Activated CD4-positive, alpha-beta T cell treated with anti-CD3 and anti-CD28 coated beads, Interleukin-2, amount 50 U/mL, for 24 hours (primary cell): Measurements from ENCODE around the gene PRR14L.
"Not testable (repeated sequence)": the region's sequence is repeated elsewhere in the genome, so short reads cannot be mapped to it uniquely, and the experiment has no call there.

ENCODE experiments used
- DNase-seq, 2 donors: peaks; one replicate each; pipeline ENCODE4 v3.0.0-alpha.2; 2020; ENCODE audit warnings: low read depth in 1 of 2, low spot score in 1 of 2

The PRR14L gene

GRCh38 chr22:31682751-31683150 lies 67.2 kb downstream of the PRR14L start:
- no peak for DNase-seq

GRCh38 chr22:31681349-31682345 lies 68.3 kb downstream of the PRR14L start:
- DNase-seq, result no peak

- no peak for DNase-seq
These were observed 69.0 kb downstream of the PRR14L start for GRCh38 chr22:31680861-31681341.

GRCh38 chr22:31678748-31679147 lies 71.2 kb downstream of the PRR14L start:
- DNase-seq, result no peak

GRCh38 chr22:31676700-31677099 lies 73.2 kb downstream of the PRR14L start:
- peak; percentile 77 to 91 for DNase-seq

GRCh38 chr22:31674219-31674618 lies 75.7 kb downstream of the PRR14L start:
- DNase-seq, result not testable (repeated sequence)

- not testable (repeated sequence) for DNase-seq
These were observed 81.1 kb downstream of the PRR14L start for GRCh38 chr22:31668849-31669248.

- DNase-seq, result no peak
These were observed 87.3 kb downstream of the PRR14L start for GRCh38 chr22:31662668-31663037.

- peak; percentile 93 for DNase-seq
These were observed 87.9 kb downstream of the PRR14L start, which contains the start of gene PISD for GRCh38 chr22:31661851-31662667. PISD (minus strand) TSS chr22:31662215; CDS start chr22:31662208, 7 bp downstream.

- DNase-seq, result peak in 1 of 2 donors; percentile 24
These were observed 89.0 kb downstream of the PRR14L start for GRCh38 chr22:31660860-31661341.

GRCh38 chr22:31659246-31659645 lies 90.7 kb downstream of the PRR14L start:
- DNase-seq, result no peak

GRCh38 chr22:31654408-31654807 lies 95.5 kb downstream of the PRR14L start:
- DNase-seq, result no peak

GRCh38 chr22:31653944-31654343 lies 96.0 kb downstream of the PRR14L start:
- no peak for DNase-seq

GRCh38 chr22:31652911-31653684 lies 96.8 kb downstream of the PRR14L start:
- DNase-seq, result no peak

- no peak for DNase-seq
These were observed 97.8 kb downstream of the PRR14L start for GRCh38 chr22:31652088-31652487.

GRCh38 chr22:31651664-31652063 lies 98.3 kb downstream of the PRR14L start:
- no peak for DNase-seq

- DNase-seq, result no peak
These were observed 99.5 kb downstream of the PRR14L start for GRCh38 chr22:31650391-31650790.

GRCh38 chr22:31647523-31648320 lies 102.2 kb downstream of the PRR14L start:
- no peak for DNase-seq

GRCh38 chr22:31647066-31647465 lies 102.9 kb downstream of the PRR14L start:
- no peak for DNase-seq
